NCI-H2196 (cell line): Measurements from ENCODE around the gene CREBBP.

Experiments used
- DNase-seq: peaks from one replicate; lab custom pipeline; 2025; ENCODE audit not compliant: unreplicated experiment; lab: John Stamatoyannopoulos, UW

CREBBP gene

GRCh38 chr16:3856367-3857141, 24.0 kb downstream of the CREBBP start:
- no peak for DNase-seq

GRCh38 chr16:3854750-3855541, 25.6 kb downstream of the CREBBP start:
- DNase-seq, result no peak

- DNase-seq, result no peak
Observed at GRCh38 chr16:3850544-3850899, 30.0 kb downstream of the CREBBP start.

- DNase-seq, result peak; percentile 12
Observed at GRCh38 chr16:3849751-3850543, 30.6 kb downstream of the CREBBP start.

GRCh38 chr16:3846595-3847091, 33.9 kb downstream of the CREBBP start:
- no peak for DNase-seq

DNA sequence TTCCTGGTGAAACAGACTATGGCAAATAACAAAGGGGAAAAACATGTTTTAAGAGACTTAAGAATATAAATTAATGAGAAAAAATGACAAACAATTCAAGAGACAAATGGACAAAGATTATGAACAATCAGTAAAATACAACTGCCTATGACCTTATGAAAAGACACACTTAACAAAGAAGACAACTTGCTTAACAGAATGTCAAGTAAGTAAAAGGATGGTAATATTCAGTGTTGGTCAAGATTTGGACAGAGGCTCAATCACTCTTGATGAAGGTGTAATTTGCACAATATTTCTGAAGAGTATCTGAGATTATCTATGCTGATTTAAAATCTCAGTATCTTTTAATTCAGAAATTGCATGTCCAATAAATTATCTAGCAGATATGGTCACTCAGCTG, 34.4 kb downstream of the CREBBP start:
- DNase-seq, result no peak

DNA sequence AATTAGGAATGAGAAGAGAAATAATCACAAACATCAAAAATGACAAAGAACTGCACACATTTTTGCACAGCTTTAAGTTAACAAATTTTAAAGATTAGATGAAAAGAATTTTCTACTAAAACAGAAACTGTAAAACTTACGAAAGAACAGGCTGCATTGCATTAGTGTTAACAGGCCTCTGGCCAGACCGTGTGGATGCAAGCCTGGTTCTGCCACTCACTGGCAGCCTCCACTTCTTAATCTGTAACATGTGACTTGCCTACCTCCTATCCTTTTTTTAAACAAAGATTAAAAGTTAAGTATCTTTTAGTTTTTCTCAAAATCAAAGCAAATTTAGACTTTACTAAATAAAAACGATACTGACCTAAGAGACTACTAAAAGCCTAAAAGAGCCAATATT, 37.5 kb downstream of the CREBBP start:
- no peak for DNase-seq

- DNase-seq, result no peak
Observed at GRCh38 chr16:3841729-3842508, 38.6 kb downstream of the CREBBP start.

DNA sequence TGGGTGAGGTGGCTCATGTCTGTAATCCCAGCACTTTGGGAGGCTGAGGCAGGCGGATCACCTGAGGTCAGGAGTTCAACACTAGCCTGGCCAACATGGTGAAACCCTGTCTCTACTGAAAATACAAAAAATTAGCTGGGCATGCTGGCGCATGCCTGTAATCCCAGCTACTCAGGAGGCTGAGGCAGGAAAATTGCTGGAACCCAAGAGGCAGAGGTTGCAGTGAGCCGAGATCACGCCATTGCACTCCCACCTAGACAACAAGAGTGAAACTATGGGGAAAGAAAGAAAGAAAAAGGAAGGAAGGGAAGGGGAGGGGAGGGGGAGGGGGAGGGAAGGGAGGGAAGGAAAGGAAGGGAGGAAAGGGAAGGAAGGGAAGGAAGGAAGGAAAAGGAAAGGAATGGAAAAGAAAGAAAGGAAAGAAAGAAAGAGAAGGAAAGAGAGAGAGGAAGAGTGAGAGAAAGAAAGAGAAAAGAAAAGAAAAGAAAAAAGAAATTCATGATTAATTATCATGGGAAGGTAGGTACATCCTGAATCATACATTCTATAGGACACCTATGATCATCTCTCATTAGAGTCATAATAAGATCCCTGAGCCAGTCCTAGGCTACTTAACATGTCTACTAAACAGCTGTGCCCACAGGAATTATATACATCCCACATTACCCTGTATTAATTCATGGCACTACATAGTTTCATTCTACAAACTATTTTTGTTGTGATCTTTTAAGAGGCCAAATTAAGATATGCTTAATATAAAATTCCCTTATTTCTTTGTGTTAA, 40.9 kb downstream of the CREBBP start:
- DNase-seq, result no peak

- DNase-seq, result no peak
Observed at GRCh38 chr16:3838600-3839401, 41.7 kb downstream of the CREBBP start.

GRCh38 chr16:3837851-3838586, 42.5 kb downstream of the CREBBP start:
- DNase-seq, result no peak

DNA sequence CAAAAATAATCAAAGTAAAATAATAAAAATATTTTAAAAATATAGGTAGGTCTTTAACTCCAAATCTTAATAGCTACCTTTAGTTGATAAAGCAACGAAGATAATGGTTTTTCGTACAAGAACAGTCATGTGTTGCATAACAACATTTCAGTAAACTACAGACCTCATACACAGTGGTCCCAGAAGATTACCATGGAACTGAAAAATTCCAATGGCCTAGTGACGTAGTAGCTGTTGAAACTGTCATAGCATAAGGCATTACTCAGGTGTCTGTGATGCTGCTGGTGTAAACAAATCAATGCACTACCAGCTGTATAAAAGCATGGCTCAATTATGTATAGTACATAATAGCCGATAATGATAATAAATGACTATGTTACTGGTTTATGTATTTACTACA, 43.9 kb downstream of the CREBBP start:
- no peak for DNase-seq

GRCh38 chr16:3835089-3835602, 45.4 kb downstream of the CREBBP start:
- DNase-seq, result no peak

- no peak for DNase-seq
Observed at GRCh38 chr16:3832668-3833067, 47.8 kb downstream of the CREBBP start.

DNA sequence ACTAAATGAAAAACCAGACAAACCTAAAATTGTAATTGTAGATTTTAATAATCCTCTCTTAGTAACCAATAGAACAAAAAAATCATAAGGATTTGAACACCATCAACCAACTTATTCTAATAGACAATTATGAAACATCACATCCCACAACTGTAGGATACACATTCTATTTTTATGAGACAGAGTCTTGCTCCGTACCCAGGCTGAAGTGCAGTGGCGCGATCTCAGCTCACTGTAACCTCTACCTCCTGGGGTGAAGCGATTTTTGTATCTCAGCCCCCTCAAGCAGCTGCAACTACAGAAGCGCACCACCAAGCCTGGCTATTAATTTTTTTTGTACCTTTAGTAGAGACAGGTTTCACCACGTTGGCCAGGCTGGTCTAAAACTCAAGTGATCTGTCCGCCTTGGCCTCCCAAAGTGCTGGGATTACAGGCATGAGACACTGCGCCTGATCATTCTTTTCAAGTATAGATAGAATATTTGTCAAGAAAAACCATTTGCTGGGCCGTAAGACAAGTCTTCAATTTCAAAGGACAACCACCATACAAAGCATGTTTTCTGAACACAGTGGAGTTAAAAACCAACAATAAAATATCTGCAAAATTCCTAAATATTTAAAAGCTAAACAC, 49.8 kb downstream of the CREBBP start:
- no peak for DNase-seq

GRCh38 chr16:3829631-3830536, 50.6 kb downstream of the CREBBP start:
- no peak for DNase-seq

- no peak for DNase-seq
Observed at GRCh38 chr16:3825940-3826339, 54.6 kb downstream of the CREBBP start.
